Glutamatergic neuron (in vitro differentiated cells): ENCODE measurements around the gene TPST2. TPM values are rescaled to one million over a fixed set of nuclear protein-coding genes. Genes with fewer than 3 reads are reported as not detected.

ENCODE experiments used
- DNase-seq: peaks from one replicate; pipeline ENCODE4 v3.0.0; 2022
- H3K27ac Mint-ChIP-seq: one replicate; pipeline ENCODE4 v1.8.0; 2020; ENCODE audit warnings: mild to moderate bottlenecking, mixed read lengths, inconsistent platforms; ENCODE audit not compliant: unreplicated experiment
- H3K27me3 Mint-ChIP-seq: one replicate; pipeline ENCODE4 v1.8.0; 2020; ENCODE audit warnings: mild to moderate bottlenecking, moderate library complexity, mixed read lengths, inconsistent platforms; ENCODE audit not compliant: unreplicated experiment
- H3K36me3 Mint-ChIP-seq: one replicate; pipeline ENCODE4 v1.8.0; 2020; ENCODE audit warnings: mild to moderate bottlenecking, mixed read lengths, inconsistent platforms; ENCODE audit not compliant: unreplicated experiment
- H3K4me1 Mint-ChIP-seq: one replicate; pipeline ENCODE4 v1.8.0; 2020; ENCODE audit warnings: mild to moderate bottlenecking, low read depth, mixed read lengths, inconsistent platforms; ENCODE audit not compliant: unreplicated experiment
- H3K4me3 Mint-ChIP-seq: one replicate; pipeline ENCODE4 v1.8.0; 2020; ENCODE audit warnings: mild to moderate bottlenecking, mixed read lengths, inconsistent platforms; ENCODE audit not compliant: unreplicated experiment
- H3K9me3 Mint-ChIP-seq: one replicate; pipeline ENCODE4 v1.8.0; 2020; ENCODE audit warnings: mild to moderate bottlenecking, moderate library complexity, mixed read lengths, inconsistent platforms; ENCODE audit not compliant: unreplicated experiment
- CTCF ChIP-seq: fragments of 200-600 bp; sonication (generic); IDR thresholded peaks from one replicate; pipeline ENCODE4 v1.5.0; 2021; ENCODE audit not compliant: partially characterized antibody, unreplicated experiment
- total RNA-seq: library from RNA; stranded (reverse); fragmentation: NEBNext Ultra II Directional; extraction: Animal tissue kit (Norgen Biotek cat#: 25700); gene quantifications from one replicate; pipeline ENCODE4 v1.2.1, GENCODE V29; 2021; ENCODE audit not compliant: unreplicated experiment

Gene TPST2
- total RNA-seq, 1 donor from 2014 or later: 10.6 TPM

- Mint-ChIP-seq H3K36me3 (no peaks in the 10 kb centered on the region), H3K27ac (no peak overlapping the region), H3K4me1 (peaks cover 36% of the 10 kb centered on the region), H3K27me3 (peaks cover 2% of the 10 kb centered on the region), H3K9me3 (peaks cover 3% of the 10 kb centered on the region), H3K4me3 (no peak overlapping the region)
- no peak for DNase-seq
- no peak for TF ChIP-seq CTCF
Measured at GRCh38 chr22:26480611-26480932, 109.4 kb downstream of the TPST2 start.

GRCh38 chr22:26479792-26480610, 109.9 kb downstream of the TPST2 start:
- Mint-ChIP-seq H3K4me3 (peak overlapping the region; percentile 75), H3K4me1 (peaks cover 36% of the 10 kb centered on the region), H3K9me3 (peaks cover 3% of the 10 kb centered on the region), H3K36me3 (no peaks in the 10 kb centered on the region), H3K27me3 (peaks cover 2% of the 10 kb centered on the region), H3K27ac (peak overlapping the region; percentile 67)
- no peak for TF ChIP-seq CTCF
- DNase-seq: no peak

- Mint-ChIP-seq H3K36me3 (no peaks in the 10 kb centered on the region), H3K4me1 (peaks cover 33% of the 10 kb centered on the region), H3K9me3 (peaks cover 3% of the 10 kb centered on the region), H3K27ac (peak overlapping the region; percentile 67), H3K4me3 (peak overlapping the region; percentile 75), H3K27me3 (peaks cover 2% of the 10 kb centered on the region)
- TF ChIP-seq CTCF: no peak
- no peak for DNase-seq
Measured at GRCh38 chr22:26479043-26479791, 110.7 kb downstream of the TPST2 start.

- no peaks in the 10 kb centered on the region for H3K36me3 Mint-ChIP-seq
- no peaks in the 10 kb centered on the region for H3K9me3 Mint-ChIP-seq
- peak overlapping the region; percentile 13 for H3K27ac Mint-ChIP-seq
- no peaks in the 10 kb centered on the region for H3K27me3 Mint-ChIP-seq
- no peak for TF ChIP-seq CTCF
- H3K4me1 Mint-ChIP-seq: peaks cover 24% of the 10 kb centered on the region
- no peak overlapping the region for H3K4me3 Mint-ChIP-seq
- DNase-seq: no peak
Measured at GRCh38 chr22:26477341-26477731, 112.6 kb downstream of the TPST2 start.
